ENCODE data around the gene MCF2L.
"Not testable (repeated sequence)": the region's sequence is repeated elsewhere in the genome, so short reads cannot be mapped to it uniquely, and the experiment has no call there.

The MCF2L gene

GRCh38 chr13:113094410-113094800 is 125.4 kb downstream of the MCF2L start:
- DNase-seq (ENCODE audit: low spot score): no peak

GRCh38 chr13:113095146-113096051 is 126.4 kb downstream of the MCF2L start:
- no peak for DNase-seq (ENCODE audit: low spot score)

- no peak for DNase-seq (ENCODE audit: low spot score)
Measured at GRCh38 chr13:113096052-113096744, 127.2 kb downstream of the MCF2L start.

GRCh38 chr13:113096745-113097305 is 127.8 kb downstream of the MCF2L start:
- no peak for DNase-seq (ENCODE audit: low spot score)

GRCh38 chr13:113097651-113098050 is 128.6 kb downstream of the MCF2L start:
- no peak for DNase-seq (ENCODE audit: low spot score)

GRCh38 chr13:113098162-113098732 is 129.2 kb downstream of the MCF2L start:
- DNase-seq (ENCODE audit: low spot score): no peak

GRCh38 chr13:113099142-113099541 is 130.1 kb downstream of the MCF2L start:
- DNase-seq (ENCODE audit: low spot score): no peak

GRCh38 chr13:113102302-113102701 is 133.3 kb downstream of the MCF2L start:
- DNase-seq (ENCODE audit: low spot score): not testable (repeated sequence)

GRCh38 chr13:113102727-113103126 is 133.7 kb downstream of the MCF2L start:
- no peak for DNase-seq (ENCODE audit: low spot score)

GRCh38 chr13:113103646-113104045 is 134.6 kb downstream of the MCF2L start:
- DNase-seq (ENCODE audit: low spot score): no peak

- DNase-seq (ENCODE audit: low spot score): no peak
Measured at GRCh38 chr13:113105032-113105920, 136.3 kb downstream of the MCF2L start, which contains the start of gene F7. Gene F7, plus strand, starts transcription at chr13:113105791. Its CDS starts 51 bp downstream, at chr13:113105842.

GRCh38 chr13:113105921-113106452 is 137.0 kb downstream of the MCF2L start:
- DNase-seq (ENCODE audit: low spot score): no peak

- DNase-seq (ENCODE audit: low spot score): no peak
Measured at GRCh38 chr13:113106711-113107351, 137.8 kb downstream of the MCF2L start.

- DNase-seq (ENCODE audit: low spot score): not testable (repeated sequence)
Measured at GRCh38 chr13:113108521-113108920, 139.5 kb downstream of the MCF2L start.

- DNase-seq (ENCODE audit: low spot score): no peak
Measured at GRCh38 chr13:113109151-113110047, 140.4 kb downstream of the MCF2L start.

- DNase-seq (ENCODE audit: low spot score): no peak
Measured at GRCh38 chr13:113110048-113110851, 141.2 kb downstream of the MCF2L start.

- DNase-seq (ENCODE audit: low spot score): no peak
Measured at GRCh38 chr13:113110852-113111315, 141.9 kb downstream of the MCF2L start.

GRCh38 chr13:113111821-113112220 is 142.8 kb downstream of the MCF2L start:
- DNase-seq (ENCODE audit: low spot score): not testable (repeated sequence)
